ENCODE results near the gene PCYT2.

DNA sequence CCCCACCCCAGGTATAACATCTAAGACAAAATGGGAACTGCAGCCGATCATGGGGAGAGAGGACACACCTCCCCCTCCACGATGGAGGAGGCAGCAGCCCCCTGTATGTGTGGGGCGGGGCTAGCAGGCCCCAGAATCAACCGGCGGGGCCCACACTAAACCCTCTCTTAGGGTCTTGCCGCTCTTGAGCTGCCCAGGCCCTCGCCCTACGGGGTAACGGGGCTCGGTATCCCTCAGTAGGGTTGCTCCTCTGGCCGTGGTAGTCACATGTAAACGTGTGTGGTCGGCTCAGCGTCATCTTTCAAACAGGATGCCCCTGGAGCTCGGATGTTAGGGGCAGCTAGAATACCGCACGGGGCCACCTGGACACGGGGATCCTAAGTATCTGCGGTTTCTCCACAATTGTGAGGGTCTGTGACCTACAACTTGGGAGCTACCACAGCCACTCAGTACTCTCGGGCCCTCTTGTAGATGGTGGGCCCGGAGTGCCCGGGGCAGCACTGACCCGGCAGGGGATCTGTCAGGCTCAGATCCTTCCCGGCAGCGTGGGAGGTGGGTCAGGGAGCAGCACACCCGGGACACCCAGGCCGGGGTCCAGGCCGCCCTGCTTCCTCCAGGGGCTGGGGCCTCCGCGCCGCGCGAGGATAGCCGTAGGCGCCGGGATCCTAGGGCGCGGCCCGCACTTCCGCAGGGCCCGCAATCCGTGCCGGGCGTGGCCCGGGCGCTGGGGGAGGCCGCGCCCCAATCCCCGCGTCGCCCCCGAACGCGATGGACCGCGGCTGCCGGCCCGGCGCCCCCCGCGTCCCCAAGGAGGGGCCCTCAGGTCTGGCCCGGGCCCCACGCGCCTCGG is 40.8 kb downstream of the PCYT2 start:
- TF ChIP-seq, protein P1, sequence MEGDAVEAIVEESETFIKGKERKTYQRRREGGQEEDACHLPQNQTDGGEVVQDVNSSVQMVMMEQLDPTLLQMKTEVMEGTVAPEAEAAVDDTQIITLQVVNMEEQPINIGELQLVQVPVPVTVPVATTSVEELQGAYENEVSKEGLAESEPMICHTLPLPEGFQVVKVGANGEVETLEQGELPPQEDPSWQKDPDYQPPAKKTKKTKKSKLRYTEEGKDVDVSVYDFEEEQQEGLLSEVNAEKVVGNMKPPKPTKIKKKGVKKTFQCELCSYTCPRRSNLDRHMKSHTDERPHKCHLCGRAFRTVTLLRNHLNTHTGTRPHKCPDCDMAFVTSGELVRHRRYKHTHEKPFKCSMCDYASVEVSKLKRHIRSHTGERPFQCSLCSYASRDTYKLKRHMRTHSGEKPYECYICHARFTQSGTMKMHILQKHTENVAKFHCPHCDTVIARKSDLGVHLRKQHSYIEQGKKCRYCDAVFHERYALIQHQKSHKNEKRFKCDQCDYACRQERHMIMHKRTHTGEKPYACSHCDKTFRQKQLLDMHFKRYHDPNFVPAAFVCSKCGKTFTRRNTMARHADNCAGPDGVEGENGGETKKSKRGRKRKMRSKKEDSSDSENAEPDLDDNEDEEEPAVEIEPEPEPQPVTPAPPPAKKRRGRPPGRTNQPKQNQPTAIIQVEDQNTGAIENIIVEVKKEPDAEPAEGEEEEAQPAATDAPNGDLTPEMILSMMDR (optimal IDR thresholded peaks at IDR 0.05 in 1 of 3, IDR thresholded peaks at IDR 0.05 in 1 of 3, conservative IDR thresholded peaks at IDR 0.05 in 1 of 3; ENCODE audit: extremely low read depth in 1 of 3, insufficient read depth in 2 of 3, low read length in 3 of 3), result no peak
- TF ChIP-seq EZH2 (IDR thresholded peaks at IDR 0.05; ENCODE audit: low read length), result no peak

All from keratinocyte (primary cell).